Neutrophil (primary cell): Measurements from ENCODE around the gene CYB5D1.

ENCODE experiments used
- H3K27ac ChIP-seq: fragments of 200-600 bp; sonication (generic); 2 replicates; pipeline ENCODE4 v1.5.1; 2016; ENCODE audit warnings: mild to moderate bottlenecking, moderate library complexity
- H3K27me3 ChIP-seq: fragments of 200-600 bp; sonication (generic); 2 replicates; pipeline ENCODE4 v1.6.0; 2016; ENCODE audit warnings: mild to moderate bottlenecking
- H3K36me3 ChIP-seq: fragments of 200-600 bp; sonication (generic); 2 replicates; pipeline ENCODE4 v1.5.1; 2017
- H3K4me1 ChIP-seq, 2 experiments: fragments of 200-600 bp in 1 of 2; sonication (generic) in 1 of 2; 1 replicate in 1 of 2; 2 replicates in 1 of 2; pipeline versions ENCODE4 v1.5.1 to v1.6.1; 2013 to 2016; ENCODE audit warnings: low read depth in 1 of 2, low read length in 1 of 2, mild to moderate bottlenecking in 1 of 2, moderate library complexity in 1 of 2; ENCODE audit not compliant: control insufficient read depth in 1 of 2, insufficient read depth in 1 of 2
- H3K4me3 ChIP-seq, 2 experiments: fragments of 200-600 bp in 1 of 2; sonication (generic) in 1 of 2; 1 replicate in 1 of 2; 2 replicates in 1 of 2; pipeline ENCODE4 v1.5.1; 2013 to 2016; ENCODE audit warnings: low read depth in 1 of 2, low read length in 1 of 2, mild to moderate bottlenecking in 1 of 2, moderate library complexity in 1 of 2
- H3K9me3 ChIP-seq: fragments of 200-600 bp; sonication (generic); 2 replicates; pipeline ENCODE4 v1.5.1; 2016
- CTCF ChIP-seq: fragments of 200-600 bp; sonication (generic); IDR thresholded peaks from 2 replicates; pipeline ENCODE4 v1.5.1; 2016; ENCODE audit warnings: antibody characterized with exemption

The CYB5D1 gene

GRCh38 chr17:7822126-7822525, 35.7 kb upstream of the CYB5D1 start:
- peaks cover 12% of the 10 kb centered on the region for H3K27me3 ChIP-seq
- no peak overlapping the region for H3K27ac ChIP-seq
- no peaks in the 10 kb centered on the region for H3K36me3 ChIP-seq
- peaks cover 7 to 13% of the 10 kb centered on the region in 2 experiments for H3K4me1 ChIP-seq
- no peaks in the 10 kb centered on the region for H3K9me3 ChIP-seq
- TF ChIP-seq CTCF, result no peak
- H3K4me3 ChIP-seq, result no peak overlapping the region

- Histone ChIP-seq H3K27me3 (peaks cover 24% of the 10 kb centered on the region), H3K4me3 (no peak overlapping the region), H3K36me3 (no peaks in the 10 kb centered on the region), H3K9me3 (no peaks in the 10 kb centered on the region), H3K4me1 (peaks cover 7 to 13% of the 10 kb centered on the region in 2 experiments), H3K27ac (no peak overlapping the region)
- no peak for TF ChIP-seq CTCF
These were observed 34.2 kb upstream of the CYB5D1 start for GRCh38 chr17:7823581-7824001.

GRCh38 chr17:7824021-7824924, 33.5 kb upstream of the CYB5D1 start:
- Histone ChIP-seq H3K9me3 (no peaks in the 10 kb centered on the region), H3K4me3 (no peak overlapping the region), H3K4me1 (peaks cover 4 to 12% of the 10 kb centered on the region in 2 experiments), H3K27ac (peak overlapping the region; percentile 25), H3K36me3 (no peaks in the 10 kb centered on the region), H3K27me3 (peaks cover 24% of the 10 kb centered on the region)
- TF ChIP-seq CTCF, result no peak

- H3K27ac ChIP-seq, result no peak overlapping the region
- peak; percentile 29 for TF ChIP-seq CTCF
- H3K4me1 ChIP-seq, result peaks cover 0 to 8% of the 10 kb centered on the region in 2 experiments
- H3K9me3 ChIP-seq, result no peaks in the 10 kb centered on the region
- peaks cover 24% of the 10 kb centered on the region for H3K27me3 ChIP-seq
- no peak overlapping the region for H3K4me3 ChIP-seq
- H3K36me3 ChIP-seq, result no peaks in the 10 kb centered on the region
These were observed 32.4 kb upstream of the CYB5D1 start for GRCh38 chr17:7825206-7825990.

GRCh38 chr17:7830616-7831015, 27.2 kb upstream of the CYB5D1 start:
- Histone ChIP-seq H3K27me3 (peaks cover 23% of the 10 kb centered on the region), H3K27ac (no peak overlapping the region), H3K4me3 (no peak overlapping the region), H3K9me3 (no peaks in the 10 kb centered on the region), H3K36me3 (no peaks in the 10 kb centered on the region), H3K4me1 (peaks cover 7 to 8% of the 10 kb centered on the region in 2 experiments)
- TF ChIP-seq CTCF, result no peak
